ENCODE data around the gene AIG1.

- TF ChIP-seq EZH2 (IDR thresholded peaks at IDR 0.05) (no peak), POLR2AphosphoS5 (IDR thresholded peaks at IDR 0.05; ENCODE audit: borderline replicate concordance, low read depth, low read length) (no peak), FOXP2 (optimal IDR thresholded peaks at IDR 0.05; ENCODE audit: control extremely low read depth, extremely low read length, insufficient read depth) (no peak)
Observed at GRCh38 chr6:143293523-143293922, 232.8 kb downstream of the AIG1 start.

All from SK-N-MC (cell line).